ENCODE data around the gene CMTM4.

CMTM4 gene

GRCh38 chr16:66735891-66736290, 39.3 kb upstream of the CMTM4 start:
- Histone ChIP-seq H3K27me3 (ENCODE audit: insufficient read depth, low read length, poor library complexity, severe bottlenecking) (no peaks in the 10 kb centered on the region), H2AFZ (ENCODE audit: low read length) (no peak overlapping the region), H3K4me3 (ENCODE audit: low read length, poor library complexity, severe bottlenecking) (no peak overlapping the region), H3K9me3 (ENCODE audit: insufficient read depth, low read depth, low read length) (no peaks in the 10 kb centered on the region), H4K20me1 (ENCODE audit: insufficient read depth, low read length, poor library complexity, severe bottlenecking) (peaks cover 33% of the 10 kb centered on the region), H3K4me2 (ENCODE audit: low read depth, low read length, poor library complexity, severe bottlenecking) (no peak overlapping the region), H3K36me3 (ENCODE audit: insufficient read depth, low read length) (peaks cover 92% of the 10 kb centered on the region), H3K9me2 (replicated peaks; ENCODE audit: low read depth, low read length) (no peaks in the 10 kb centered on the region), H3F3A (ENCODE audit: low read depth) (no peaks in the 10 kb centered on the region), H3K4me1 (ENCODE audit: insufficient read depth, low read length, poor library complexity, severe bottlenecking) (peaks cover 11% of the 10 kb centered on the region), H3K79me2 (ENCODE audit: insufficient read depth, low read length) (peaks cover 49% of the 10 kb centered on the region), H3K9ac (ENCODE audit: low read depth, low read length, poor library complexity, severe bottlenecking) (no peak overlapping the region)
- TF ChIP-seq CTCF (conservative IDR thresholded peaks at IDR 0.05; ENCODE audit: low read length): no peak
- TF ChIP-seq EZH2phosphoT487 (IDR thresholded peaks at IDR 0.05; ENCODE audit: borderline replicate concordance): no peak

- Histone ChIP-seq H3K36me3 (ENCODE audit: insufficient read depth, low read length) (peaks cover 90% of the 10 kb centered on the region), H4K20me1 (ENCODE audit: insufficient read depth, low read length, poor library complexity, severe bottlenecking) (no peaks in the 10 kb centered on the region), H2AFZ (ENCODE audit: low read length) (no peak overlapping the region)
Measured at GRCh38 chr16:66731101-66731500, 34.6 kb upstream of the CMTM4 start.

GRCh38 chr16:66728804-66729203, 32.3 kb upstream of the CMTM4 start:
- no peaks in the 10 kb centered on the region for H3K9me2 ChIP-seq (replicated peaks; ENCODE audit: low read depth, low read length)
- H3K9ac ChIP-seq (ENCODE audit: low read depth, low read length, poor library complexity, severe bottlenecking): no peak overlapping the region
- H3K79me2 ChIP-seq (ENCODE audit: insufficient read depth, low read length): no peaks in the 10 kb centered on the region
- no peaks in the 10 kb centered on the region for H4K20me1 ChIP-seq (ENCODE audit: insufficient read depth, low read length, poor library complexity, severe bottlenecking)
- TF ChIP-seq EZH2phosphoT487 (IDR thresholded peaks at IDR 0.05; ENCODE audit: borderline replicate concordance): no peak
- no peak for TF ChIP-seq CTCF (conservative IDR thresholded peaks at IDR 0.05; ENCODE audit: low read length)
- no peaks in the 10 kb centered on the region for H3F3A ChIP-seq (ENCODE audit: low read depth)
- H3K27me3 ChIP-seq (ENCODE audit: insufficient read depth, low read length, poor library complexity, severe bottlenecking): no peaks in the 10 kb centered on the region
- no peak overlapping the region for H2AFZ ChIP-seq (ENCODE audit: low read length)
- H3K4me2 ChIP-seq (ENCODE audit: low read depth, low read length, poor library complexity, severe bottlenecking): no peak overlapping the region
- H3K4me3 ChIP-seq (ENCODE audit: low read length, poor library complexity, severe bottlenecking): no peak overlapping the region
- peaks cover 92% of the 10 kb centered on the region for H3K36me3 ChIP-seq (ENCODE audit: insufficient read depth, low read length)
- no peaks in the 10 kb centered on the region for H3K4me1 ChIP-seq (ENCODE audit: insufficient read depth, low read length, poor library complexity, severe bottlenecking)
- H3K9me3 ChIP-seq (ENCODE audit: insufficient read depth, low read depth, low read length): no peaks in the 10 kb centered on the region

More at GRCh38 chr16:66731101-66731500, 34.6 kb upstream of the CMTM4 start:
- Histone ChIP-seq H3K9ac (ENCODE audit: low read depth, low read length, poor library complexity, severe bottlenecking) (no peak overlapping the region), H3K4me3 (ENCODE audit: low read length, poor library complexity, severe bottlenecking) (no peak overlapping the region), H3K4me1 (ENCODE audit: insufficient read depth, low read length, poor library complexity, severe bottlenecking) (no peaks in the 10 kb centered on the region), H3K9me2 (replicated peaks; ENCODE audit: low read depth, low read length) (no peaks in the 10 kb centered on the region), H3K4me2 (ENCODE audit: low read depth, low read length, poor library complexity, severe bottlenecking) (no peak overlapping the region), H3K79me2 (ENCODE audit: insufficient read depth, low read length) (peaks cover 5% of the 10 kb centered on the region; the same call in 1 of the 2 replicates), H3K9me3 (ENCODE audit: insufficient read depth, low read depth, low read length) (no peaks in the 10 kb centered on the region), H3F3A (ENCODE audit: low read depth) (no peaks in the 10 kb centered on the region), H3K27me3 (ENCODE audit: insufficient read depth, low read length, poor library complexity, severe bottlenecking) (no peaks in the 10 kb centered on the region)
- TF ChIP-seq CTCF (conservative IDR thresholded peaks at IDR 0.05; ENCODE audit: low read length) (no peak), EZH2phosphoT487 (IDR thresholded peaks at IDR 0.05; ENCODE audit: borderline replicate concordance) (no peak)
